HCEC 1CT (cell line): ENCODE data around the gene CNFN.

Source experiments
- DNase-seq: peaks from one replicate; pipeline ENCODE4 v3.0.0-alpha.2; 2017

Gene CNFN

DNA sequence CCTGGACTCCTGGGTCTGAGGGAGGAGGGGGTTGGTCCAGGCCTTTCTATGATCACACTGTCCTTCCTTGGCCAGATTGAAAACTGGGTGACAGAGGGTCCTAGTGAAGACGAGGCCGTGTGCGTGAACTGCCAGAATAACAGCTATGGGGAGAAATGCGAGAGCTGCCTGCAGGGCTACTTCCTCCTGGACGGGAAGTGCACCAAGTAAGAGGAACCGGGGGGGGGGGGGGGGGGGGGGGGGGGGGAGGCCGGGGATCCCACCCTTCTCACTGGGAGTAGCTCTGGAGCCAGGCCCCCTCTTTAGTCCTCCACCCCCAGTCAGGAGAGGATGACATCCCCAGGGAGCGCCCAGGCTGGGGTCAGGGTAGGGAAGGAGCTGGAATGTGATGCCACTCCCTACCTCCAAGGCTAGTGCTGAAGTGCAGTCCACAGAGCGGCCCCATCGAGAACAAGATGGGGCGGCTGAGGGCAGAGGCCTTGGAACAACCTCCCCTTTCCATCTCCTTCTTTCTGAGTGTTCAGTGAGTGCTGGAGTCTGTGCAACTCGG, 19.4 kb downstream of the CNFN start:
- DNase-seq, result no peak

DNA sequence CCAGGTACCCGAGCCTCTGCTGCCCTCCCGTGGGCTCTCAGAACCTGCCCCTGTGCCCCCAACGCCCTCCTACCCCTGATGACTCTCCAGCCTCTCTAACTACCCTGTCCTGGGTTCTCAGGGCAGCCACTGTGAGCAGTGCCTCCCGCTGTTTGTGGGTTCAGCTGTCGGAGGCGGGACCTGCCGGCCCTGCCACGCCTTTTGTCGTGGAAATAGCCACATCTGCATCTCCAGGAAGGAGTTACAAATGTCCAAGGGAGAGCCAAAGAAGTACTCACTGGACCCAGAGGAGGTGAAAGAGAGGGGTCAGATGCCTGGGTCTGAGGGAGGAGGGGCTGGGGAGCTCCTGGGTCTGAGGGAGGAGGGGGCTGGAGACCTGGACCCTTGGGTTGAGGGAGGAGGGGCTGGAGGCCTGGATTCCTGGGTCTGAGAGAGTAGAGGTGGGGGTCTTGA, 20.0 kb downstream of the CNFN start:
- DNase-seq, result no peak

DNA sequence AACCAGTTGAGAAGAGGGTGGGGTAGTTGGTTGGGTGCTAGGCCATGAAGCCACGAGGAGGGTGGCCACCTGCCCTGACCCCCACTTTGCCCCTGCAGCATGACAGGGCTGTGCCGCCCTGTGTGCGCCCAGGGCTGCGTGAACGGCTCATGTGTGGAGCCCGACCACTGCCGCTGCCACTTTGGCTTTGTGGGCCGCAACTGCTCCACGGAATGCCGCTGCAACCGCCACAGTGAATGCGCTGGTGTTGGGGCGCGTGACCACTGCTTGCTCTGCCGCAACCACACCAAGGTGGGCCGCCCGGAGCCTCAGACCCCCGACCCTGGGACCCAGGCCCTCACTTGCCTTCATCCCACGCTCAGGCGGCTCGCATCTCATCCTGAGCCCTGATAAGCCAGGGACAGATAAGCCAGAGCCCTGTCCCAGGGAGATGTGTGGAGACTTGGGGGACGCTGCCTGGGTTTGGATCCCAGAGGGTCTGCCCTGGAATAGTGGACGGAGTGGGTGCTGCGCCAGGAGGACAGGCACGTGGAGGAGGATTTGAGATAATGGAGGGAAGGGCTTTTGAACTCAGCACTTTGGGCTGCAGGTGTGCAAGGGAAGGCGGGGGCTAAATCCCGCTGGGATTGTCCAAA, 20.5 kb downstream of the CNFN start:
- DNase-seq, result no peak

DNA sequence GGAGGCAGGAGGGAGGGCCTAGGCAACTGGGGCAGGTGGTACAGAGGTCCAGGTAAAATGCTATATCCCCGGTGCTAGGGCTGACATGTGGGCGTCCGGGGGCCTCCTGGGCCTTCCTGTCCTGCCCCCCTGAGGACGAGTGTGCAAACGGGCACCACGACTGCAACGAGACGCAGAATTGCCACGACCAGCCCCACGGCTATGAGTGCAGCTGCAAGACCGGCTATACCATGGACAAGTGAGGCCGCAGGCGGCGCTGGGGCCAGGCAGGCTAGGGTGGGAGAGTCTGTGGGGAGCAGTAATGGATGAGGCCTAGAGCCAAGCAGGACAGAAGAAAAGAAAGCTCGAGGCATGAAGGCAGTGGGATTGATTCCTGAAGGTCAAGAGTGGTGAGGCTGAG, 21.3 kb downstream of the CNFN start:
- DNase-seq, result no peak

DNA sequence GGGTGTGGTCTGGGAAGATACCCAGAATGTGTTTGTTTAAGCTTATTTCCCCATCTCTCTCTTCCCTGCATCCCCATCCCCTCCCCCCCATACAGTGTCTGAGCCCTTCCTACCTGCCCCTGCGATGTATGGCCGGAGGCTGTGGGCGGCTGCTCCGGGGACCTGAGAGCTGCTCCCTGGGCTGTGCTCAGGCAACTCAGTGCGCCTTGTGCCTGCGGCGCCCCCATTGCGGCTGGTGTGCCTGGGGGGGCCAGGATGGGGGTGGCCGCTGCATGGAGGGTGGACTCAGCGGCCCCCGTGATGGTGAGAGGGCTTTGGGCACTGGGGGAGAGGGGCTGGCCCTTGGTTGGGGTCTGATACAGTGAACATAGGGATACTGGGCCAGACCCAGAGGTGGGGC, 21.7 kb downstream of the CNFN start:
- no peak for DNase-seq

DNA sequence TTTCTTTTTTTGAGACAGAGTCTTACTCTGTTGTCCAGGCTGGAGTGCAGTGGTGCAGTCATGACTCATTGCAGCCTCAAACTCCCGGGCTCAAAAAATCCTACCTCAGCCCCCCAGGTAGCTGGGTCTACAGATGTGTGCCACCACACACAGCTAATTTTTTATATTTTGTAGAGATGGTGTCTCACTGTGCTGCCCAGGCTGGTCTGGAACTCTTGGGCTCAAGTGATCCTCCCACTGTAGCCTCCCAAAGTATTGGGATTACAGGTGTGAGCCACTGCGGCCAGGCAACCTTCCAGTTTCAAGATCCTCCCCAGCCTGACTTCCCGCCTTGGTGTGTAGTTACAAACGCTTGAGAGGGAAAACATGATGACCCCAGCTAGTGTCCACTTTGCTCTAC, 22.2 kb downstream of the CNFN start:
- no peak for DNase-seq

DNA sequence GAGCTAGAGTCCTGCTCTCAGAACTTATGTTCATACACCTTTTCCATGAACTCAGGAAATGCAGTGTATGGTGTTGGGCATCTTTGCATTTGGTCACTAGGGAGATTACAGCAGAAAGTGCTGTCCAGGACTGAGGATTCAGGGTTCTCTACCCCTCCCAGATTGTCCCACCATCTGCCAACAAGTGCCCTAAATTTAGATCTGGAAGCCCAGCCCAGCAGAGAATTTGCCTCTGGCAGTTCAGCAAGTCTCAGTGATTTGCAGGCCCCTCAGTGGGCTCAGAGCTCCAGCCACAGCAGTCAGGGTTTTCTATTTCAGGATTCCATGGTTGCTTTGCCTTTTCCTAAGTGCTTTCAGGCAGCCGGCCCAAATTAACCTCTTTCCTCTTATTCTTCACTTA, 23.4 kb downstream of the CNFN start:
- DNase-seq, result no peak

DNA sequence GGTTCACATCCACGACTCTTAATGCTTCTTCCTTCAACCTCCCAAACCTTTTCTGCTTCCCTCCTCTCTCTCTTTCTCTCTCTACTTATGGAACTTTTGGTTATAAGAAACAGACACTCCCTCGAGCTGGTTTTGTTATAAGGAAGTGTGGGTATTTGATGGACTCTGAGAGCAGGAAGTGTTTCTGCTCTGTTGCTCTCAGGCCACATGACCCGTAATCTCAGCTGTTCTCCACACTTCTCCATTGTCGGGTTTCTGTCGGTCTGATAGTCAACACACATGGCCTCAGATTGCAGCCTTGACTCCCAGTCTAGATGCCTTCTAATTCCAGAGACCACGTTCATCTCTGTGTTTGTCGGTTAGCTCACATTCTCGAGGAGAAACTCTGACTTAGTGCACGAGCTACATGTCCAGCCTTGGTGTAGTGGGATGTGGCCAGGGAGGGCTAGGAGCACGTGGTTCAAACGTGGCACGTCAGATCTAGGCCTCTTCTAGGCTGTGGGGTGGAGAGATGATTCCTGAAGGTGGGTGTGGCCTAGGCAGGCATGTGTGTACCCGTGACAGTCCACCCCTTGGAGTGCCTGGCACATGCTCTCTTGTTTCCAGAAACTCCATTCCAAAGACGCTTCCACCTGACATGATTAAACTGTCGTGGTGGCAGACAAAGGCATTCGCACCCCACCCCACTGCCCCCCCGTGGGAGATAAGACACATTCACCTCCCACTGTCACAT, 26.3 kb downstream of the CNFN start:
- no peak for DNase-seq

DNA sequence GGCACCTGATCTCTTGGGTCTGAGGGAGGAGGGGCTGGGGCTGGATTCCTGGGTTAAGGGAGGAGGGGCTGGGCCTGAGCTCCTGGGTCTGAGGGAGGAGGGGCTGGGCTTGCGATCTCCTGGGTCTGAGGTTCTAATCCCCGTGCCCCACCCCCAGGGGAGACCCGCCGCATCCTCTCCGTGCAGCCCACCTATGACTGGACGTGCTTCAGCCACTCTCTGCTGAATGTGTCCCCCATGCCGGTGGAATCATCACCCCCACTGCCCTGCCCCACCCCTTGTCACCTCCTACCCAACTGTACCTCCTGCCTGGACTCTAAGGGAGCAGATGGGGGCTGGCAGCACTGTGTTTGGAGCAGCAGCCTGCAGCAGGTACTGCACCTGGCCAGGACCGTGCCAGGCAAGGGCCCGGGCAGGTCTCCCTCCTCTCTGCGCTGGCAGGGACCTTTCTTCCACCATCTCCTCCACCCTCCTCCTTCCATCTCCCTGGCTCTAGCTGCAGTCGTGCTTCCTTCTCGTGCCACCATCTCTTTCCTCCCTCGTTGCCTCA, 27.1 kb downstream of the CNFN start:
- DNase-seq, result no peak

DNA sequence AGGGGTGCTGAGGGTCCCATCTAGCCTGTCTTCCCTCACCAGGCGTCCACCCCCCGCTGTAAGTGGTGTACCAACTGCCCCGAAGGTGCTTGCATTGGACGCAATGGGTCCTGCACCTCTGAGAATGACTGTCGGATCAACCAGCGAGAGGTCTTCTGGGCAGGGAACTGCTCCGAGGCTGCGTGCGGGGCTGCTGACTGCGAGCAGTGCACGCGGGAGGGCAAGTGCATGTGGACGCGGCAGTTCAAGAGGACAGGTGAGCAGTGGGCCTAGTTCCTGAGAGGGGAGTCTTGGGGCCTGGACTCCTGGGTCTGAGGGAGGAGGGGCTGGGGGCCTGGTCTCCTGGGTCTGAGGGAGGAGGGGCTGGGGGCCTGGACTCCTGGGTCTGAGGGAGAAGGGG, 27.8 kb downstream of the CNFN start:
- DNase-seq, result no peak

DNA sequence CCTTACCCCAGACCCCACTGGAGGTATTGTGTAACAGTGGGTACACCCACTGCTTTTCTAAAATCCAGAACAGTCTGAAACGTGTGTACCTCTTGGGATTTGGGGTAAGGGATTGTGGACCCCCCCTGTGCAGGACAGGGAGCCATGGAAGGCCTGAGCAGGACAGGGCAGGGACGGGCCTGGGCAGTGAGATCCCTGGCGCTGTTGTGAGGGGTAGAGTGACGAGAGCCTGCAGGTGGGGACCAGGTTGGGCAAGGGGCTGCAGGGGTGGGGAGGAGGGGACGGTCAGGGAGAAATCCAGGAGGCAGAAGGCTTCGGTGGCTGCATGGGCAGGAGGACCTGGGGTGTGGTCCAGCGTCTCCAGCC, 28.6 kb downstream of the CNFN start:
- DNase-seq, result no peak

DNA sequence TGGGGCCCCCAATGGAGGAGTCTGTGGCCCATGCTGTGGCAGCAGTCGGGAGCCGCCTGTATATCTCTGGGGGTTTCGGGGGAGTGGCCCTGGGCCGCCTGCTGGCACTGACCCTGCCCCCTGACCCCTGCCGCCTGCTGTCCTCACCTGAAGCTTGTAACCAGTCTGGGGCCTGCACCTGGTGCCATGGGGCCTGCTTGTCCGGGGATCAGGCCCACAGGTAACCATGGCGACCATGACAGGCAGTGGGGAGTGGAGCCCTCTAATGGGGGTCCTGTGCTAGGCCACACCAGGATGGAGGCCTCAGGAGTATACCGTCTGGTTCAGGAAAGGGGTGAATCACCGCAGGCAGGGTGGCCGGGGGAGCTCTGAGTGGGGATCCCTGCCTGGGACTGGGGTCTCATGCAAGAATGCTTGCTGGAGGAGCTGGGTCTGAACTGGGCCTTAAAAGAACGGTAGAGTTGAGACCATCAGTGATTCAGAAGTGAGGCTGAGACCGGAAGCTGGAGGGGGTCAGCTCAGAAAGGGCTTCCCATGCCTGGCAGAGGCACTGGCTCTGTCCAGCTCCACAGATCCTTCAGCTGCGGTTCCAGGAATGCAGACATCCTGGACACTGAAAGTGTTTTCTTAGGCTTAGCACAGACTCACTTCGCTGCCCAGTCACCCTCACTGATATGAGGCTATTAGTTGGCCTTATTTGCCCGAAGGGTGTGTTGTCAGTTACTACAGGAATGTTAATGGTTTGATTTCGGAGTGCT, 29.1 kb downstream of the CNFN start:
- DNase-seq, result no peak

DNA sequence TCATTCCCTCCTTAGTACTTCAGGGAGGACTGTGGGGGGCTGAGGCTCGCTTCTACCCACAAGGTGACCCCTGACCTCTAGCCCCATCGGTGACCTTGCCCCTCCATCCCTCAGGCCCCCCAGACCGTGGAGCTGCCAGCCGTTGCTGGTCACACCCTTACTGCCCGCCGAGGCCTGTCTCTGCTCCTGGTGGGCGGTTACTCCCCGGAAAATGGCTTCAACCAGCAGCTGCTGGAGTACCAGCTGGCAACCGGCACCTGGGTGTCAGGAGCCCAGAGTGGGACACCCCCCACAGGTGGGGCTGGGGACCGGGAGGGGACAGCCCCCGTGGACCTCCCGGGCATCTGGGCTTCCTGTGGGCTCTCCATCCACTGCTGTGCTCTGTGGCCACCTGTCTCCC, 32.8 kb downstream of the CNFN start:
- DNase-seq, result no peak

DNA sequence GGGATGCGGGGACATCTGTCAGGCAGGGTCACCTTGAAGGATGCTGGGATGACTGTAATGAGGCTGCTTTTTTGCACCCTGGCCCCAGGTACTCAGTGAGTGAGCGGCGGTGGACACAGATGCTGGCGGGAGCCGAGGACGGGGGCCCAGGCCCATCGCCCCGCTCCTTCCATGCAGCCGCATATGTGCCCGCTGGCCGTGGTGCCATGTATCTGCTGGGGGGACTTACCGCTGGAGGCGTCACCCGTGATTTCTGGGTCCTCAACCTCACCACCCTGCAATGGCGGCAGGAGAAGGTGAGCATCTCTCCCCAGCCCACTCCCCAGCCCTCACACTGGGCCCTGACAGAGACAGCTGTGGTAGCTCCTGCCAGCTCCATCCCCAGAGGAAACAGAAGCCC, 33.4 kb downstream of the CNFN start:
- no peak for DNase-seq

DNA sequence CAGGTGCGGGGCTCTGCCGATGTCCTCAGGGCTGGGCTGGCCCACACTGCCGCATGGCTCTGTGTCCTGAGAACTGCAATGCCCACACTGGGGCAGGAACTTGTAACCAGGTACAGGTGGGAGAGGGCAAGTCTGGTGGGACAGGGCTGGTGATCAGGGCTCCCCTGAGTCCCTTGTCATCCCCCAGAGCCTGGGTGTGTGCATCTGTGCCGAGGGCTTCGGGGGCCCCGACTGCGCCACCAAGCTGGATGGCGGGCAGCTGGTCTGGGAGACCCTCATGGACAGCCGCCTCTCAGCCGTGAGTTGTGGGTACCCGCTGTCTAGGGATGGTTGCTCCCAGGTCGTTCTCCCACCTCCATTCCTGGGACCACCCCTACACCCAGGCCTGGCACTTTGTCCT, 34.2 kb downstream of the CNFN start:
- no peak for DNase-seq

DNA sequence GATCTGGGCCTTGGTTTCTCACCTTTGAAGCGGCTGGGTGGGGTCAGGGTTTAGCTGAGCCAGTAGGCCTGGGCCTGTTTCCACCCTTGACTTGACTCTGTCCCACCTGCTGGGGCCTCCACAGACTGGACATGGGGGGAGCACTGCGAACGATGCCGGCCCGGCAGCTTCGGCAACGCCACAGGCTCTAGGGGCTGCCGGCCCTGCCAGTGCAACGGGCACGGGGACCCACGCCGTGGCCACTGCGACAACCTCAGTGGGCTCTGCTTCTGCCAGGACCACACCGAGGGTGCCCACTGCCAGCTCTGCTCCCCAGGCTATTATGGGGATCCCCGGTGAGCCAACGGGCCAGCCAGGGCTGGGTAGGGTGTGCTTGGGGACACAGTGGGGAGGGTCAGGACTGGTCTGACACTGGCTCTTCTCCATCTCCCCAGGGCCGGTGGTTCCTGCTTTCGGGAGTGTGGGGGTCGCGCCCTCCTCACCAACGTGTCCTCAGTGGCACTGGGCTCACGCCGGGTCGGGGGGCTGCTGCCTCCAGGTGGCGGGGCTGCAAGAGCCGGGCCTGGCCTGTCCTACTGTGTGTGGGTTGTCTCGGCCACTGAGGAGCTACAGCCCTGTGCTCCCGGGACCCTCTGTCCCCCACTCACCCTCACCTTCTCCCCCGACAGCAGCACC, 36.6 kb downstream of the CNFN start:
- no peak for DNase-seq

DNA sequence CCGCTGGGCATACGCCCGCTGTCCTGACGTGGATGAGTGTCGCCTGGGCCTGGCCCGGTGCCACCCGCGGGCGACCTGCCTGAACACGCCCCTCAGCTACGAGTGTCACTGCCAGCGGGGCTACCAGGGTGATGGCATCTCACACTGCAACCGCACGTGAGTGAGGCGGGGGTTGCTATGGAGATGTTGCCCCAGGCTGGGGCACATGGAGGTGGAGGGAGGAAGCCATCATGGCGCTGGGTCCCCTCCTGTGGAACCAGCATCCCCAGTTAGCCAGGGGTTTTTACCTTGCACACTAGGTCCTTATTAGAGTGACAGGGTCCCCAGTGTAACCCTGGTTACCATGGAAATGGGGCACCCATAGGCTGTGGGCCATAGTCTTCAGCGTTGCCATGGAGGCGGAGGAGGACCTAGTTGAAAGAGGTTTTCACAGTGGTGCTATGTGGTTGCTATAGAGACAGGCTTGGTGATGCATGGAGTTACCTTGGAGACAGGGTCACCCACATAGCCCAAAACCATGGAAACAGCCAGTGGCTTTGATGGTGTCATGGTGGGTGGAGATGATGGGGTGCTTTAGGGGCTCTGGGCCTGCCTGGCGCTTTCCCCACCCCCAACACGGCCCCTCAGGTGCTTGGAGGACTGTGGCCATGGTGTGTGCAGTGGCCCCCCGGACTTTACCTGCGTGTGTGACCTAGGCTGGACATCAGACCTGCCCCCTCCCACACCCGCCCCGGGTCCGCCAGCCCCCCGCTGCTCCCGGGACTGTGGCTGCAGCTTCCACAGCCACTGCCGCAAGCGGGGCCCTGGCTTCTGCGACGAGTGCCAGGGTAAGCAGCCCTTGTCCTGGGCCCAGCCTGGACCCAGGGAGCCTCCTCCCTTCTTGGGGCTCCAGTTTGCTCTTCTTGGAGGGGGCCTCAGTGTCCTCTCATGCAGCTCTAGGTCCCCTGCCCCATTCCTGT, 37.5 kb downstream of the CNFN start:
- DNase-seq, result no peak

DNA sequence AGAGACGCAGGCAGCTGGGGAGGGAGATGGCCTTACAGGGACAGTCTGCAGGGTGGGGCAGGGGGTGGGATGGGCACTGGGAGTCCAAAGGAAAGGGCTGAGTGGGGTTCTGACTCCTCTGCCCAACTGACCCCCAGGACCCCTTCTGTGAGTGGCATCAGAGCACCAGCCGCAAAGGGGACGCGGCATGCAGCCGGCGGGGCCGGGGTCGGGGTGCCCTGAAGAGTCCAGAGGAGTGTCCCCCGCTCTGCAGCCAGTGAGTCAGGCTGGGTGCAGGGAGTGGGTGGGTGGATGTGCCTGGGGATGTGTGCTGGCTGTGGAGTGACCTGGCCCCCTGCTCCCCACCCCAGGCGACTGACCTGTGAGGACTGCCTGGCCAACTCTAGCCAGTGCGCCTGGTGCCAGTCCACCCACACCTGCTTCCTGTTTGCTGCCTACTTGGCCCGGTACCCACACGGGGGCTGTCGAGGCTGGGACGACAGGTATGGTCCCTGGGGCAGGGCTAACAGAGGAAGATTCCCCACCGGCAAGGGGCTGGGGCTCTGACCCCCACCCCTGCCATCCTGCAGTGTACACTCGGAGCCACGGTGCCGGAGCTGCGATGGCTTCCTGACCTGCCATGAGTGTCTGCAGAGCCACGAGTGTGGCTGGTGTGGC, 38.9 kb downstream of the CNFN start:
- DNase-seq, result no peak

DNA sequence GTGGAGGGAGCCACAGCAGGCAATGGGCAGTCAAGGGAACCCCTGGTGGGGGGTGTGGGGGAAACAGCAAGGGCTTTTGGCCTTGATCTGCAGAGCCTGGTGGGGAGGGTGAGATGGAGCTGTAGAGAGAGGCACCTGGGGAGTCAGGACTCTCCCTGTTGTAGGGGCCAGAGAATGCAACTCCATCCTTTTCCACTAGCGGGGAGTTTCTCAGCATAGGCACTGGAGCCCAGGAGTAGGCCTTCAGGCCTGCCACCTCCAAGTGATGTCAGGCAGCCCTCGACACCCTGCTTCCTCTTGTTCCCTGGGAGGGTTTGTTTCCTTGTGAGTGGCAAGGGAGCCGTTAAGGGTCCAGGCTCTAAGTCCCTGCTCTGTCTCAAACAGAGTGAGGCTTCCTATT, 39.7 kb downstream of the CNFN start:
- no peak for DNase-seq

DNA sequence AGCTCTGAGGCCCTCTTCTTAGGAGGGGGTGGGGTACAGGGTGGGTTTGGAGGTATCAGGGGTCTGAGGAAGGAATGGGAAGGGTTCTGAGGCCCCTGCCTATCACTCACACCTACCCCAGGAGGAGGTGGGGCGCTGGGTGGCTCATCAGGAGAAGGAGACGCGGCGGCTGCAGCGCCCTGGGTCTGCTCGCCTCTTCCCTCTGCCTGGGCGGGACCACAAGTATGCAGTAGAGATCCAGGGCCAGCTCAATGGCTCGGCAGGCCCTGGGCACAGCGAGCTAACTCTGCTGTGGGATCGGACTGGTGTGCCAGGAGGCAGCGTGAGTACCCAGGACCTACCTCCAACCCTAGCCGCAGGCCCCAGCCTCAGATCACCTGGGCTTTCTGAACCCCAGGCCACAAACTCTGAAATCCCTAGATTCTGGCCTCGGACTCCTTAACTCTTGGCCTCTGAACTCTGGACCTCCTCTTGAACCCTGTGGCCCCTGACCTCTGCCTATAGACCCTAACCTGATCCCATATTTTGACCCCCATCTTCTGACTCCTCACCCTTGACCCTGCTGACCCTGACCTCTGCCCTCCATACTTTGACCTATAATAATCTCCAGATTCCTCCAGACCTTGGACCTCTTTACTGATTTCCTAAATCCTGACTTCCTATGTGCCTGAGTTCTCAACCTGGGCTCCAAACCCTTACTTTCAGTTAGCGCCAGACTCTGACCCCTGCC, 40.6 kb downstream of the CNFN start:
- DNase-seq, result no peak

DNA sequence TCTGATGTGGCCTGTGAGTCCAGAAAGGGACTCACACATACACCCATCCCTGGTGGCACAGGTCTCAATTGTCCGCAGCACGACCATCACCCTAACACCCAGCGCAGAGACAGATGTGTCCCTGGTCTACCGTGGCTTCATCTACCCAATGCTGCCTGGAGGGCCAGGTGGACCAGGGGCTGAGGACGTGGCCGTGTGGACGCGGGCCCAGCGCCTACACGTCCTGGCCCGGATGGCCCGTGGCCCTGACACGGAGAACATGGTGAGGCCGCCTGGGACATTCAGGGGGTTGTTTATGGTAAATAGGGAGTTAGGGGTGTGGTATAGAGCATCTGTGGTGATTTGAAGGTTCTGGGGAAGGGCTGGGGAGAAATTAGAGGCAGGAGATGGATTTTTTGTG, 41.9 kb downstream of the CNFN start:
- DNase-seq, result no peak
